Renal cortical epithelial cell (primary cell): ENCODE data around the gene MGAT4A. TPM values are rescaled to one million over a fixed set of nuclear protein-coding genes. Genes with fewer than 3 reads are reported as not detected.
A peak's percentile ranks its signal among the peaks of the same experiment; 100 is the strongest.
"Not testable (repeated sequence)": the region's sequence is repeated elsewhere in the genome, so short reads cannot be mapped to it uniquely, and the experiment has no call there.

Experiments
- DNase-seq: peaks from one replicate; pipeline ENCODE4 v3.0.0-alpha.2; 2011; ENCODE audit warnings: low read depth
- total RNA-seq: library from RNA; depleted of rRNA; stranded (reverse); fragments of >200 nt; gene quantifications from 2 replicates; pipeline ENCODE4 v1.2.3, GENCODE V29; 2014

The MGAT4A gene
- total RNA-seq, 1 donor from 2014 or later = 41.6 TPM

GRCh38 chr2:98607741-98608115, 123.2 kb downstream of the MGAT4A start:
- DNase-seq = peak; percentile 26

GRCh38 chr2:98607104-98607503, 123.8 kb downstream of the MGAT4A start:
- no peak for DNase-seq

- no peak for DNase-seq
These were observed 124.5 kb downstream of the MGAT4A start for GRCh38 chr2:98606431-98606830.

GRCh38 chr2:98605076-98605475, 125.9 kb downstream of the MGAT4A start:
- no peak for DNase-seq

- DNase-seq = no peak
These were observed 126.4 kb downstream of the MGAT4A start for GRCh38 chr2:98604547-98604946.

- DNase-seq = peak; percentile 49
These were observed 129.3 kb downstream of the MGAT4A start for GRCh38 chr2:98601532-98602132.

GRCh38 chr2:98598781-98599428, 132.0 kb downstream of the MGAT4A start:
- no peak for DNase-seq

GRCh38 chr2:98594665-98595064, 136.3 kb downstream of the MGAT4A start:
- DNase-seq = not testable (repeated sequence)

GRCh38 chr2:98592565-98592964, 138.4 kb downstream of the MGAT4A start:
- no peak for DNase-seq

- no peak for DNase-seq
These were observed 141.4 kb downstream of the MGAT4A start for GRCh38 chr2:98589489-98589888.

GRCh38 chr2:98588880-98589431, 142.0 kb downstream of the MGAT4A start:
- DNase-seq = no peak

GRCh38 chr2:98586551-98587140, 144.3 kb downstream of the MGAT4A start:
- DNase-seq = no peak

GRCh38 chr2:98585386-98585785, 145.5 kb downstream of the MGAT4A start:
- no peak for DNase-seq

GRCh38 chr2:98583816-98584618, 146.9 kb downstream of the MGAT4A start:
- DNase-seq = no peak

GRCh38 chr2:98583276-98583675, 147.7 kb downstream of the MGAT4A start:
- DNase-seq = no peak

- no peak for DNase-seq
These were observed 148.4 kb downstream of the MGAT4A start for GRCh38 chr2:98582523-98582922.

- DNase-seq = no peak
These were observed 150.2 kb downstream of the MGAT4A start for GRCh38 chr2:98580656-98581284.

GRCh38 chr2:98579926-98580325, 151.0 kb downstream of the MGAT4A start:
- no peak for DNase-seq

GRCh38 chr2:98578231-98578630, 152.7 kb downstream of the MGAT4A start:
- DNase-seq = no peak

- DNase-seq = no peak
These were observed 153.6 kb downstream of the MGAT4A start for GRCh38 chr2:98577313-98577712.

GRCh38 chr2:98576666-98577312, 154.1 kb downstream of the MGAT4A start:
- DNase-seq = no peak
